NT2/D1 (cell line): ENCODE results near the gene TSSC4.

Experiments
- DNase-seq: peaks from one replicate; pipeline ENCODE4 v3.0.0-alpha.2; 2011; ENCODE audit warnings: low read depth, low spot score
- H3K27me3 ChIP-seq: 2 replicates; pipeline ENCODE4 v1.6.0; 2011; ENCODE audit warnings: mild to moderate bottlenecking; ENCODE audit not compliant: insufficient read length, insufficient read depth
- H3K36me3 ChIP-seq: 2 replicates; pipeline ENCODE4 v1.6.1; 2011; ENCODE audit warnings: mild to moderate bottlenecking, low read length, mixed read lengths; ENCODE audit not compliant: insufficient read depth, insufficient read length
- H3K4me1 ChIP-seq: 2 replicates; pipeline ENCODE4 v1.5.1; 2011; ENCODE audit not compliant: insufficient read depth, insufficient read length
- H3K4me3 ChIP-seq: 2 replicates; pipeline ENCODE4 v1.5.1; 2011; ENCODE audit warnings: low read depth; ENCODE audit not compliant: insufficient read length
- H3K9ac ChIP-seq: 2 replicates; pipeline ENCODE4 v1.6.0; 2011; ENCODE audit warnings: low read depth; ENCODE audit not compliant: insufficient read length
- H3K9me3 ChIP-seq: 2 replicates; pipeline ENCODE4 v1.5.1; 2011; ENCODE audit warnings: mild to moderate bottlenecking, low read length; ENCODE audit not compliant: insufficient read depth
- SUZ12 ChIP-seq: IDR thresholded peaks from 2 replicates; pipeline ENCODE4 v1.6.1; 2011; ENCODE audit not compliant: insufficient read length, insufficient read depth; ENCODE audit errors: extremely low read depth
- YY1 ChIP-seq: IDR thresholded peaks from 2 replicates; pipeline ENCODE4 v1.6.1; 2011; ENCODE audit not compliant: insufficient read length, insufficient read depth
- ZNF274 ChIP-seq: IDR thresholded peaks from 2 replicates; pipeline ENCODE4 v1.6.1; 2011; ENCODE audit warnings: mild to moderate bottlenecking, low read depth, low read length

The TSSC4 gene

DNA sequence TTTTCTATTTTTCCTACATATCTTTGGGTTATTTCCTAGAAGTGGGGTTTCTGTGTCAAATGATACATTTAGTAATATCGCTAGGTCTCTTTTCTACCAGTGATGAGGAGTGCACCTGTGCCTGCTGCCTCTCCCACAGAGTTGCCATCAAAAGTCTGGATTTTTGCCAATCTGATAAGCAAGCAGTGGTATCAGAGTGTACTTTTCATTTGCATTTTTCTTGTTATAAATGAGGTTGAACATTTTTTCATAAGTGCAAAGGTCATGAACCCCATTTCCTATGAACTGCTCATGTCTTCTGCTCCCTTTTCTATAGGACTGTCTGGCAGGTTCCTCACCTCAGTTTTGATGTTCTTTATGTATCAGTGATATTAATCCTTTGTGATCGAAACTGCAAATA lies 42.0 kb downstream of the TSSC4 start:
- DNase-seq: no peak
- Histone ChIP-seq H3K4me1 (peaks cover 7% of the 10 kb centered on the region), H3K9ac (no peak overlapping the region), H3K4me3 (no peak overlapping the region), H3K9me3 (no peaks in the 10 kb centered on the region), H3K27me3 (peaks cover 78% of the 10 kb centered on the region), H3K36me3 (no peaks in the 10 kb centered on the region)
- TF ChIP-seq SUZ12: no peak
- TF ChIP-seq ZNF274: no peak
- no peak for TF ChIP-seq YY1

GRCh38 chr11:2443406-2443805 lies 42.9 kb downstream of the TSSC4 start:
- Histone ChIP-seq H3K9ac (no peak overlapping the region), H3K9me3 (no peaks in the 10 kb centered on the region), H3K4me1 (peaks cover 7% of the 10 kb centered on the region), H3K4me3 (no peak overlapping the region), H3K27me3 (peaks cover 86% of the 10 kb centered on the region), H3K36me3 (no peaks in the 10 kb centered on the region)
- no peak for TF ChIP-seq YY1
- peak; percentile 47 for TF ChIP-seq SUZ12
- DNase-seq: no peak

DNA sequence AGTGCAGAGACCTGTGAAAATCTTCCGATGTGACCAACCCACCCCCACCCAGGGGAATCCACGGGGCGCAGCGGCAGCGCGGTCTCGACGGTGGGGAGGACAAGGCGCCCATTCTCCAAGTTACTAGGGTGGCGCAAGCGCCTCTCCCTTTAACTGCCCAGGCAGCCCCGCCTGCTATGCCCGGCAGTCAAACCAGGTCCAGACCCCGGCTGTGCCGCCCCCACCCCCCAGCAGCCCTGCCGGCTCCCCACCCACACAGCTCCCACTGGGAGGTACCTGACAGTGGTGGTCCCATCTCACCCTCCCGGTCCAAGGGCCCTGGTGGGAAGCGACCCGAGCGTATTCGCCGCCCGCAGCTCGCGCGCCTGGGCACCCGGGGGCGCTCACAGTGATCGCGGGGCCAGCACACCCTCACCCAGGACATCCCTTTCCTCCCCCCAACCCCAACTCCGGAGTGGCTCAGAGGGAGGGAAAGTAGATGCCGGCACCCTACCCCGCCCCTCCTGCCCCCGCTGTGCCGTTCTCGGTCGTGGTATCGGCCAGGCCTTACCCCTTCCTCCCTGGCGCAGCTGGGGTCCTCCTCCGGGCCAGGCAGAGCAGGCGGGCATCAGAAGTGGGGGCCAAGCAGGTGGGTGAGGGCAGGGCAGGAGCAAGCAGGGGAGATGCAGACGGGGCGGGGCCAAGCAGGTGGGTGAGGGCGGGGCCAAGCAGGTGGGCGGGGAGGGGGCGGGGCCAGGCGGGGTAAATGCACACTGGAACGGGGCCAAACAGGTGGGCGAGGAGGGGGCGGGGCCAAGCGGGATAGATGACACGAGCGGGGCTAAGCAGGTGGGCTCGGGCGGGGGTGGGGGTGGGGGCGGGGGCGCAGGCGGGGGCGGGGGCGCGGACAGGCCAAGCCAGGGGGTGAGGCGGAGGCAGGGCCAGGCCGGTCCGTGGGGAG lies 43.6 kb downstream of the TSSC4 start, which contains the start of gene TRPM5:
Gene TRPM5, minus strand, starts transcription at position 634 of the 940 bp plus-strand sequence. CDS start 21,478 bp downstream, outside the sequence.
- no peak for DNase-seq
- H3K9ac ChIP-seq: peak within 1 kb of the TSS; percentile 77
- peaks cover 7% of the 10 kb centered on the region for H3K4me1 ChIP-seq
- H3K27me3 ChIP-seq: peaks cover 94% of the 10 kb centered on the region
- no peak for TF ChIP-seq ZNF274
- no peaks in the 10 kb centered on the region for H3K9me3 ChIP-seq
- peak within 1 kb of the TSS; percentile 57 for H3K4me3 ChIP-seq
- H3K36me3 ChIP-seq: no peaks in the 10 kb centered on the region

- DNase-seq: no peak
- Histone ChIP-seq H3K9me3 (no peaks in the 10 kb centered on the region), H3K4me3 (peak within 1 kb of the TSS; percentile 57), H3K27me3 (peaks cover 95% of the 10 kb centered on the region), H3K9ac (peak within 1 kb of the TSS; percentile 77), H3K36me3 (no peaks in the 10 kb centered on the region), H3K4me1 (peaks cover 7% of the 10 kb centered on the region)
- TF ChIP-seq SUZ12: no peak
- no peak for TF ChIP-seq ZNF274
- no peak for TF ChIP-seq YY1
These were observed 44.5 kb downstream of the TSSC4 start, which contains the start of gene KCNQ1 for GRCh38 chr11:2444821-2445745. Gene KCNQ1, plus strand, starts transcription at chr11:2445008. Its CDS starts 91 bp downstream, at chr11:2445099.

DNA sequence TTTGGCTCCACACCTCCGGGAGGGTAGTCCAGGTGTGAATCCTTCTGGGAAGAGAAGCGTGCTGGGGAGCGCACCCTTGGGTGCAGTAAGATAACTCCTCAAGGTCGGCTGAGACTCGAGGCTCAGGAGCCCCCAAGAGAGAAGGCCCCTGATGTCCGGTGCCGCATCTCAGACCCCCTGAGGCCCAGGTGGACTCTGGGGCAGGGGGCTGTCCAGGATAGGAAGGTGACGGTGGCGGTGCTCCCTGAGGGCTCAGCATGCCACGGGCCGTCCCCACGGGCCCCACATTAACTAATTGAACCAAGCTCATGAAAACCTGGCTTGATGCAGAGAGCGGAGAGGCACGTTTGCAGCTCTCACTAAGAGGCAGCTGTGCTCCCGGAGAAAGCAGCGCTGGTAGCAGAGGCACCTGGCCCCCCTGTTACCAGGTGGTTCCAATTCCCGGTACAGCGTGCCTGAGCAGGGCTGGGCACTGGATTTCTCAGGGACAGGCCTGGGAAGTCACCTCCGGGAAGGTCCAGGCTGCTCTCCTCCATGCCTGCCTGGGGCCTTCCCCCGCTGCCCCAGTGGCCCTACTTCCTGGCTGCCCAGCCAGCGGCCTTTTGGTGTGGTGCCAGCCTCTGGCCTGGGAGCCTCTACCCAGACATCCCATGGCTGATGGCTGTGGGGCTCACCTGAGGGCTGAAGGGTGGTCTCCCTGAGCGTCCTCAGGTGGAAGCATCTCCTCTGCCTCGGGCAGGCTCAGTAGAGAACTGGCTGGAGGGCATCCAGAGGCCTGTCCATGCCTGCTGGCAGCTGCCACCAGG lies 45.4 kb downstream of the TSSC4 start:
- peaks cover 95% of the 10 kb centered on the region for H3K27me3 ChIP-seq
- H3K9me3 ChIP-seq: no peaks in the 10 kb centered on the region
- peak overlapping the region; percentile 57 for H3K4me3 ChIP-seq
- no peak for DNase-seq
- peak overlapping the region; percentile 77 for H3K9ac ChIP-seq
- H3K36me3 ChIP-seq: no peaks in the 10 kb centered on the region
- peaks cover 7% of the 10 kb centered on the region for H3K4me1 ChIP-seq
- TF ChIP-seq SUZ12: no peak
- no peak for TF ChIP-seq YY1
- TF ChIP-seq ZNF274: no peak

DNA sequence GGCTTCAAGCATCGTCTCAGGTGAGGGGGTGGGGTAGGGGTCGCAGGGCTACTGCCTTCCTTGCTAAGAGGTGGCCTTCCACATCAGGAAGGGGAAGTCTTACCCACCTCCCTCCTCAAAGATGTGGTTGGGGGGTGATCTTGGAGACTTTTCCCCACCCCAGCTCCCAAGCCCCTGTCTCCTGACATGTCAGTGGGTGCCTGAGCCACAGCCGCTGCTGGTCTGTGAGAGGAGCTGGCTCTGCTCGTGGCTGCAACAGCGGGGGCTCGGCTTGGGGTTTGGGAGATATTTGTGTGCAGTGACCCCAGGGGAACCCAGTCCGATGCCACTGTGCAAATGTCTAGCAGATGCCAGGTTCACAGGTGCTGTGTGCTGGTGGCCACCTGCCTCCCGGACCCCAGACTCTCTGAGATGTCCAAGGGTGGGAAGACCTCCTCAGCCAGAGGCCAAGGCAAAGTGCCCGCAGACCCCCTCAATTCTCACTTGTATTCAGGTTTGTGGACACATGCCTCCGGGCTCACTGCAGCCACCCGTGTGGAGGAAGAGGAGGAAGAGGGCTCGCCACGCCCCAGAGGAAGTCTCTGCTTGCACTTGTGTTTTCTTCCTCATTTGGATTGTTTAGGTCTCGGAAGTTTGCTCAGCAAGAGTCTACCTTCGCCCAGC lies 46.2 kb downstream of the TSSC4 start:
- Histone ChIP-seq H3K27me3 (peaks cover 93% of the 10 kb centered on the region), H3K4me1 (peaks cover 7% of the 10 kb centered on the region)

More for the DNA sequence above, 46.2 kb downstream of the TSSC4 start:
- DNase-seq: no peak
- Histone ChIP-seq H3K9me3 (no peaks in the 10 kb centered on the region), H3K36me3 (no peaks in the 10 kb centered on the region), H3K9ac (no peak overlapping the region), H3K4me3 (no peak overlapping the region)
- TF ChIP-seq ZNF274: no peak
- no peak for TF ChIP-seq SUZ12
- TF ChIP-seq YY1: no peak
